Loucy (cell line): ENCODE data around the gene DROSHA.

Experiments used
- H2AFZ ChIP-seq: fragments of 200-600 bp; sonication (generic); 2 replicates; pipeline ENCODE4 v1.6.0; 2016; ENCODE audit warnings: antibody characterized with exemption, mild to moderate bottlenecking, low read length, moderate library complexity
- H3F3A ChIP-seq: fragments of 200-600 bp; 2 replicates; pipeline ENCODE4 v1.6.0; 2016; ENCODE audit warnings: antibody characterized with exemption, low read depth, mild to moderate bottlenecking
- H3K27me3 ChIP-seq: fragments of 200-600 bp; sonication (generic); 2 replicates; pipeline ENCODE4 v1.6.1; 2014; ENCODE audit warnings: low read length, mild to moderate bottlenecking; ENCODE audit not compliant: insufficient read depth, poor library complexity, severe bottlenecking
- H3K36me3 ChIP-seq: fragments of 200-600 bp; sonication (generic); 2 replicates; pipeline ENCODE4 v1.6.1; 2016; ENCODE audit warnings: low read length; ENCODE audit not compliant: insufficient read depth
- H3K4me1 ChIP-seq: fragments of 200-600 bp; sonication (generic); 2 replicates; pipeline ENCODE4 v1.5.1; 2014; ENCODE audit warnings: low read length, mild to moderate bottlenecking; ENCODE audit not compliant: insufficient read depth, poor library complexity, severe bottlenecking
- H3K4me2 ChIP-seq: fragments of 200-600 bp; sonication (generic); 2 replicates; pipeline ENCODE4 v1.6.0; 2014; ENCODE audit warnings: antibody characterized with exemption, low read length, low read depth, mild to moderate bottlenecking; ENCODE audit not compliant: poor library complexity, severe bottlenecking
- H3K4me3 ChIP-seq: fragments of 200-600 bp; sonication (generic); 2 replicates; pipeline ENCODE4 v1.5.1; 2014; ENCODE audit warnings: low read length, mild to moderate bottlenecking, mixed read lengths; ENCODE audit not compliant: poor library complexity, severe bottlenecking
- H3K79me2 ChIP-seq: fragments of 200-600 bp; sonication (generic); 2 replicates; pipeline ENCODE4 v1.6.1; 2014; ENCODE audit warnings: low read length; ENCODE audit not compliant: insufficient read depth
- H3K9ac ChIP-seq: fragments of 200-600 bp; sonication (generic); 2 replicates; pipeline ENCODE4 v1.6.0; 2014; ENCODE audit warnings: mild to moderate bottlenecking, low read depth, low read length, moderate library complexity; ENCODE audit not compliant: poor library complexity, severe bottlenecking
- H3K9me2 ChIP-seq: fragments of 200-600 bp; sonication (generic); replicated peaks from 2 replicates; pipeline ENCODE4 v1.6.1; 2016; ENCODE audit warnings: low read depth, low read length, mixed read lengths
- H3K9me3 ChIP-seq: fragments of 200-600 bp; sonication (generic); 2 replicates; pipeline ENCODE4 v1.6.1; 2014; ENCODE audit warnings: mild to moderate bottlenecking, antibody characterized with exemption, low read length, low read depth; ENCODE audit not compliant: insufficient read depth
- H4K20me1 ChIP-seq: fragments of 200-600 bp; sonication (generic); 2 replicates; pipeline ENCODE4 v1.6.0; 2014; ENCODE audit warnings: antibody characterized with exemption, low read length, mild to moderate bottlenecking; ENCODE audit not compliant: insufficient read depth, poor library complexity, severe bottlenecking
- EZH2phosphoT487 ChIP-seq: fragments of 200-600 bp; IDR thresholded peaks from 2 replicates; pipeline ENCODE4 v1.6.1; 2018; ENCODE audit warnings: antibody characterized with exemption, mild to moderate bottlenecking, moderate library complexity, borderline replicate concordance
- TF ChIP-seq, protein P1 (sequence below): fragments of 200-600 bp; sonication (generic); conservative IDR thresholded peaks from 2 replicates; pipeline ENCODE4 v1.5.1; 2014; ENCODE audit warnings: mild to moderate bottlenecking, antibody characterized with exemption, low read length

Gene DROSHA

DNA sequence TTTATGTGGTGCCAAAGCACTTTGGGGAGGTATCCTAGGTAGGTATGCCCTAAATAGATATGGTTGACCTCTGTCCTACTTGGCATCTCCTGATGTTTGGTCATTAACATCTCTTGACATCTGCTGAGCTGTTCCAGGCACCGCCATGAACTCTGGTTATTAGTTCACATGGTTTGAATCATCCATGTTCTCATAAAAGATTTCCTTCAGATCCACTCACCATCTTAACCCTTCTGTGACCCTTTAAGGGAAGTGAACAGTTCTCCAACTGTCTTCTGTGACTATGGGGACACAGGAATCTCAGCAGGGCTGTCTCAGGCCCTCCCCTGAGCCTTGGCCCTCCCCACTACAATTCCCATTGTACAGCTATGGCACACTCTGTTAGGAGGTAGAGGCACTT, 170.7 kb downstream of the DROSHA start:
- no peak overlapping the region for H2AFZ ChIP-seq
- no peaks in the 10 kb centered on the region for H4K20me1 ChIP-seq

DNA sequence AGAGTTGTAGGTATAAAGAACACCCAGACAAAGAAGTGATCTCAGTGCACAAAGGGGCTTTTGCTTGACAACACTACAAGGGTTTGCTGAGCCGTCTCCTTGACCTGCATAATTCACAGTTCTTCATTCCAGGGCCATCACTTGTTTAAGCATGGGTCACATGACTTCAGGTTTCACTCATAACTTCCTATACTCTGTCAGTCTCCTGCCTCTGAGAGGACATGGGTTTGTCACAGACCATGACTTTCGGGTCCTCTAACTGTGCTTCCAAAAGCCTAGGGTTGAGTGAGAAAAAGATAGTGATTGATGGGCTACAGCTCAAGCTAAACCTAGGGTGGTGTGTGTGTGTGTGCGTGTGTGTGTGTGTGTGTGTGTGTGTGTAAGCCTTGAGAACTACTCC, 172.1 kb downstream of the DROSHA start:
- Histone ChIP-seq H3F3A (no peaks in the 10 kb centered on the region), H3K79me2 (no peaks in the 10 kb centered on the region), H3K4me2 (no peak overlapping the region), H3K9me2 (no peaks in the 10 kb centered on the region), H3K27me3 (no peaks in the 10 kb centered on the region), H3K4me3 (no peak overlapping the region), H3K9ac (no peak overlapping the region), H4K20me1 (no peaks in the 10 kb centered on the region), H3K9me3 (no peaks in the 10 kb centered on the region), H3K36me3 (no peaks in the 10 kb centered on the region), H3K4me1 (no peaks in the 10 kb centered on the region), H2AFZ (no peak overlapping the region)
- TF ChIP-seq EZH2phosphoT487: no peak
- TF ChIP-seq, protein P1, sequence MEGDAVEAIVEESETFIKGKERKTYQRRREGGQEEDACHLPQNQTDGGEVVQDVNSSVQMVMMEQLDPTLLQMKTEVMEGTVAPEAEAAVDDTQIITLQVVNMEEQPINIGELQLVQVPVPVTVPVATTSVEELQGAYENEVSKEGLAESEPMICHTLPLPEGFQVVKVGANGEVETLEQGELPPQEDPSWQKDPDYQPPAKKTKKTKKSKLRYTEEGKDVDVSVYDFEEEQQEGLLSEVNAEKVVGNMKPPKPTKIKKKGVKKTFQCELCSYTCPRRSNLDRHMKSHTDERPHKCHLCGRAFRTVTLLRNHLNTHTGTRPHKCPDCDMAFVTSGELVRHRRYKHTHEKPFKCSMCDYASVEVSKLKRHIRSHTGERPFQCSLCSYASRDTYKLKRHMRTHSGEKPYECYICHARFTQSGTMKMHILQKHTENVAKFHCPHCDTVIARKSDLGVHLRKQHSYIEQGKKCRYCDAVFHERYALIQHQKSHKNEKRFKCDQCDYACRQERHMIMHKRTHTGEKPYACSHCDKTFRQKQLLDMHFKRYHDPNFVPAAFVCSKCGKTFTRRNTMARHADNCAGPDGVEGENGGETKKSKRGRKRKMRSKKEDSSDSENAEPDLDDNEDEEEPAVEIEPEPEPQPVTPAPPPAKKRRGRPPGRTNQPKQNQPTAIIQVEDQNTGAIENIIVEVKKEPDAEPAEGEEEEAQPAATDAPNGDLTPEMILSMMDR: no peak

More for the DNA sequence above, 170.7 kb downstream of the DROSHA start:
- Histone ChIP-seq H3K9me2 (no peaks in the 10 kb centered on the region), H3K9ac (no peak overlapping the region), H3K79me2 (no peaks in the 10 kb centered on the region), H3F3A (no peaks in the 10 kb centered on the region), H3K27me3 (no peaks in the 10 kb centered on the region), H3K4me2 (no peak overlapping the region), H3K4me3 (no peak overlapping the region), H3K4me1 (no peaks in the 10 kb centered on the region), H3K36me3 (no peaks in the 10 kb centered on the region), H3K9me3 (no peaks in the 10 kb centered on the region)
- TF ChIP-seq, protein P1: no peak
- no peak for TF ChIP-seq EZH2phosphoT487

DNA sequence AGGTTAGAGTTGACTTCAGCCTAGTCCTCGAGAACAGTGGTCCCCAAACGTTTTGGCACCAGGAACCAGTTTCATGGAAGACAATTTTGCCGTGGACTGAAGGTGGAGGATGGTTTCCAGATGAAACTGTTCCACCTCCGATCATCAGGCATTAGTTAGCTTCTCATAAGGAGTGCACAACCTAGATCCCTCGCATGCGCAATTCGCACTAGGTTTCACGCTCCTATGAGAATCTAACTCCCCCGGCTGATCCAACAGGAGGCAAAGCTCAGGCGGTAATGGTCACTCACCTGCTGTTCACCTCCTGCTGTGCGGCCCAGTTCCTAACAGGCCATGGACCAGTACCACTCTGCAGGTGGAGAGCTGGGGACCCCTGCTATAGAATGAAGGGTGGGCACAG, 174.9 kb downstream of the DROSHA start:
- no peaks in the 10 kb centered on the region for H3F3A ChIP-seq
- H3K4me1 ChIP-seq: no peaks in the 10 kb centered on the region
- H3K27me3 ChIP-seq: no peaks in the 10 kb centered on the region
- no peaks in the 10 kb centered on the region for H3K9me3 ChIP-seq
- no peaks in the 10 kb centered on the region for H4K20me1 ChIP-seq
- no peaks in the 10 kb centered on the region for H3K36me3 ChIP-seq
- no peak overlapping the region for H3K9ac ChIP-seq
- no peak overlapping the region for H2AFZ ChIP-seq
- H3K79me2 ChIP-seq: no peaks in the 10 kb centered on the region
- TF ChIP-seq EZH2phosphoT487: no peak
- TF ChIP-seq, protein P1: no peak
- no peaks in the 10 kb centered on the region for H3K9me2 ChIP-seq
- no peak overlapping the region for H3K4me3 ChIP-seq
- no peak overlapping the region for H3K4me2 ChIP-seq
